SK-N-SH treated with all-trans-retinoic acid at 6 μM for 48 hours (cell line): ENCODE measurements around the gene NKAPL.

ENCODE experiments used
- ARNTL ChIP-seq: fragments of 450-650 bp; formaldehyde crosslinking; IDR thresholded peaks from 2 replicates; pipeline ENCODE4 v1.5.0; 2020; ENCODE audit warnings: low read depth, mild to moderate bottlenecking, moderate library complexity, borderline replicate concordance
- ESRRG ChIP-seq: fragments of 250-450 bp; sonication (Bioruptor Pico); IDR thresholded peaks from 2 replicates; pipeline ENCODE4 v1.6.1; 2021; ENCODE audit warnings: mild to moderate bottlenecking
- ISL1 ChIP-seq: fragments of 250-450 bp; sonication (Bioruptor Pico); IDR thresholded peaks from 2 replicates; pipeline ENCODE4 v2.1.2; 2022; ENCODE audit warnings: mild to moderate bottlenecking, moderate library complexity
- SNAI2 ChIP-seq: fragments of 250-450 bp; sonication (Bioruptor Pico); IDR thresholded peaks from 2 replicates; pipeline ENCODE4 v1.5.0; 2020; ENCODE audit warnings: mild to moderate bottlenecking, moderate library complexity
- ZC3H10 ChIP-seq: fragments of 250-450 bp; sonication (Bioruptor Pico); IDR thresholded peaks from 2 replicates; pipeline ENCODE4 v1.5.1; 2021; ENCODE audit warnings: mild to moderate bottlenecking, moderate library complexity
- ZFP3 ChIP-seq: fragments of 250-450 bp; sonication (Bioruptor Pico); IDR thresholded peaks from 2 replicates; pipeline ENCODE4 v1.5.0; 2020; ENCODE audit warnings: mild to moderate bottlenecking, moderate library complexity
- ZNF8 ChIP-seq: fragments of 450-650 bp; formaldehyde crosslinking; IDR thresholded peaks from 2 replicates; pipeline ENCODE4 v1.5.0; 2020; ENCODE audit warnings: mild to moderate bottlenecking, moderate library complexity
- TF ChIP-seq, protein P1 (sequence below): fragments of 250-450 bp; sonication (Bioruptor Pico); IDR thresholded peaks from 2 replicates; pipeline ENCODE4 v1.8.0; 2020; ENCODE audit warnings: mild to moderate bottlenecking, moderate library complexity, borderline replicate concordance
- TF ChIP-seq, protein P2 (sequence below): fragments of 250-450 bp; sonication (Bioruptor Pico); IDR thresholded peaks from 2 replicates; pipeline ENCODE4 v1.8.0; 2021; ENCODE audit warnings: low read depth, mild to moderate bottlenecking, moderate library complexity, borderline replicate concordance
- TF ChIP-seq, protein P3 (sequence below): fragments of 250-450 bp; sonication (Bioruptor Pico); IDR thresholded peaks from 2 replicates; pipeline ENCODE4 v1.5.1; 2020; ENCODE audit warnings: low read depth, mild to moderate bottlenecking, moderate library complexity

DNA sequence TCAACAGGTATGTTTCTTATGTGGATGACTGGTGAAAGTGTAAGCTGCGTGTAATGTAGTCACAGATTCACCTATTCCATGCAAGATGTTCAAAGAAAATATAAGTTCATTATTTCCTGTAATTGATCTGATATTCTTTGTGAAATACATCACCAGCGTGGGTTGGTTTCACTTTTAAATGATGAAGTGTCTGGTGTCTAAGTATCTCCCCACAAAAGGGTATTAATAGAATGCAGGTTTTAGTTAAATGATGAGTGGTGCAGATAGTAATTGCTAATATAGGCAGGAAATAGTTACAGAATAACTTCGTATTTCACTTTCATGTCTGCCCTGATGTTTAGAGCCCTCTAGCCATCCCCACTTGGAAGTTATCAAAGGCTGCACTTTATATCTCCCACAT lies 44.5 kb downstream of the NKAPL start:
- TF ChIP-seq ARNTL (CRISPR knock-in tag) (no peak), ISL1 (CRISPR knock-in tag) (no peak), ESRRG (CRISPR knock-in tag) (no peak), SNAI2 (CRISPR knock-in tag) (no peak), ZC3H10 (CRISPR knock-in tag) (no peak), ZNF8 (CRISPR knock-in tag) (no peak), ZFP3 (CRISPR knock-in tag) (no peak)
- TF ChIP-seq, protein P1, sequence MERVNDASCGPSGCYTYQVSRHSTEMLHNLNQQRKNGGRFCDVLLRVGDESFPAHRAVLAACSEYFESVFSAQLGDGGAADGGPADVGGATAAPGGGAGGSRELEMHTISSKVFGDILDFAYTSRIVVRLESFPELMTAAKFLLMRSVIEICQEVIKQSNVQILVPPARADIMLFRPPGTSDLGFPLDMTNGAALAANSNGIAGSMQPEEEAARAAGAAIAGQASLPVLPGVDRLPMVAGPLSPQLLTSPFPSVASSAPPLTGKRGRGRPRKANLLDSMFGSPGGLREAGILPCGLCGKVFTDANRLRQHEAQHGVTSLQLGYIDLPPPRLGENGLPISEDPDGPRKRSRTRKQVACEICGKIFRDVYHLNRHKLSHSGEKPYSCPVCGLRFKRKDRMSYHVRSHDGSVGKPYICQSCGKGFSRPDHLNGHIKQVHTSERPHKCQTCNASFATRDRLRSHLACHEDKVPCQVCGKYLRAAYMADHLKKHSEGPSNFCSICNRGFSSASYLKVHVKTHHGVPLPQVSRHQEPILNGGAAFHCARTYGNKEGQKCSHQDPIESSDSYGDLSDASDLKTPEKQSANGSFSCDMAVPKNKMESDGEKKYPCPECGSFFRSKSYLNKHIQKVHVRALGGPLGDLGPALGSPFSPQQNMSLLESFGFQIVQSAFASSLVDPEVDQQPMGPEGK (CRISPR knock-in tag) = no peak
- TF ChIP-seq, protein P2, sequence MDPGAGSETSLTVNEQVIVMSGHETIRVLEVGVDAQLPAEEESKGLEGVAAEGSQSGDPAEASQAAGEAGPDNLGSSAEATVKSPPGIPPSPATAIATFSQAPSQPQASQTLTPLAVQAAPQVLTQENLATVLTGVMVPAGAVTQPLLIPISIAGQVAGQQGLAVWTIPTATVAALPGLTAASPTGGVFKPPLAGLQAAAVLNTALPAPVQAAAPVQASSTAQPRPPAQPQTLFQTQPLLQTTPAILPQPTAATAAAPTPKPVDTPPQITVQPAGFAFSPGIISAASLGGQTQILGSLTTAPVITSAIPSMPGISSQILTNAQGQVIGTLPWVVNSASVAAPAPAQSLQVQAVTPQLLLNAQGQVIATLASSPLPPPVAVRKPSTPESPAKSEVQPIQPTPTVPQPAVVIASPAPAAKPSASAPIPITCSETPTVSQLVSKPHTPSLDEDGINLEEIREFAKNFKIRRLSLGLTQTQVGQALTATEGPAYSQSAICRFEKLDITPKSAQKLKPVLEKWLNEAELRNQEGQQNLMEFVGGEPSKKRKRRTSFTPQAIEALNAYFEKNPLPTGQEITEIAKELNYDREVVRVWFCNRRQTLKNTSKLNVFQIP (CRISPR knock-in tag) = no peak
- TF ChIP-seq, protein P3, sequence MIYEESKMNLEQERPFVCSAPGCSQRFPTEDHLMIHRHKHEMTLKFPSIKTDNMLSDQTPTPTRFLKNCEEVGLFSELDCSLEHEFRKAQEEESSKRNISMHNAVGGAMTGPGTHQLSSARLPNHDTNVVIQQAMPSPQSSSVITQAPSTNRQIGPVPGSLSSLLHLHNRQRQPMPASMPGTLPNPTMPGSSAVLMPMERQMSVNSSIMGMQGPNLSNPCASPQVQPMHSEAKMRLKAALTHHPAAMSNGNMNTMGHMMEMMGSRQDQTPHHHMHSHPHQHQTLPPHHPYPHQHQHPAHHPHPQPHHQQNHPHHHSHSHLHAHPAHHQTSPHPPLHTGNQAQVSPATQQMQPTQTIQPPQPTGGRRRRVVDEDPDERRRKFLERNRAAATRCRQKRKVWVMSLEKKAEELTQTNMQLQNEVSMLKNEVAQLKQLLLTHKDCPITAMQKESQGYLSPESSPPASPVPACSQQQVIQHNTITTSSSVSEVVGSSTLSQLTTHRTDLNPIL = no peak
